B cell (primary cell): ENCODE data around the gene ITGB3. TPM values are rescaled to one million over a fixed set of nuclear protein-coding genes. Genes with fewer than 3 reads are reported as not detected.

ENCODE experiments used
- ATAC-seq: fragments of 200-7000 bp; cut with Tn5 transposase; one replicate; pipeline ENCODE4 v1.10.0; 2021; ENCODE audit warnings: low read depth, mild to moderate bottlenecking, moderate number of reproducible peaks, moderate library complexity
- CTCF ChIA-PET: fragments of 350-600 bp; sonication (Branson Sonifier 250); formaldehyde crosslinking; loops from one replicate; lab custom pipeline; 2021; ENCODE audit warnings: antibody characterized with exemption, inconsistent platforms; lab: Charles Lee
- POLR2A ChIA-PET: fragments of 350-600 bp; sonication (Branson Sonifier 250); formaldehyde crosslinking; loops from one replicate; lab custom pipeline; 2021; ENCODE audit warnings: antibody characterized with exemption; lab: Charles Lee
- DNase-seq: peaks from one replicate; pipeline ENCODE4 v3.0.0; 2013
- H2AFZ ChIP-seq: 2 replicates; pipeline ENCODE4 v1.6.1; 2012; ENCODE audit warnings: mild to moderate bottlenecking, low read depth, low read length; ENCODE audit not compliant: insufficient read depth, poor library complexity, severe bottlenecking
- H3K27ac ChIP-seq, 2 donors: 1 replicate in 1 of 2; 2 replicates in 1 of 2; pipeline ENCODE4 v1.5.1; 2012 to 2013; ENCODE audit warnings: low read length in 2 of 2, mild to moderate bottlenecking in 2 of 2, moderate library complexity in 1 of 2
- H3K27me3 ChIP-seq, 4 experiments: fragments of 200-600 bp in 1 of 4; sonication (generic) in 1 of 4; replicated peaks in 1 of 4; 1 replicate in 2 of 4; 2 replicates in 2 of 4; pipeline versions ENCODE4 v1.6.1 to v1.7.0; 2013 to 2016; ENCODE audit warnings: low read length in 3 of 4, mild to moderate bottlenecking in 2 of 4, mixed read lengths in 1 of 4, moderate library complexity in 1 of 4; ENCODE audit not compliant: insufficient read depth in 4 of 4, control insufficient read depth in 3 of 4; ENCODE audit errors: control extremely low read depth in 1 of 4
- H3K36me3 ChIP-seq, 2 experiments: replicated peaks in 1 of 2; 1 replicate in 1 of 2; 2 replicates in 1 of 2; pipeline versions ENCODE4 v1.6.1 to v1.7.1; 2013; ENCODE audit warnings: low read length in 1 of 2; ENCODE audit not compliant: insufficient read depth in 2 of 2, control insufficient read depth in 1 of 2; ENCODE audit errors: control extremely low read depth in 1 of 2, extremely low read depth in 1 of 2
- H3K4me1 ChIP-seq, 2 donors: fragments of 200-600 bp in 1 of 2; sonication (generic) in 1 of 2; 1 replicate in 1 of 2; 2 replicates in 1 of 2; pipeline versions ENCODE4 v1.5.1 to v1.6.1; 2013 to 2017; ENCODE audit warnings: low read length in 2 of 2; ENCODE audit not compliant: control insufficient read depth in 2 of 2, insufficient read depth in 2 of 2
- H3K4me2 ChIP-seq: replicated peaks from 2 replicates; pipeline ENCODE3; 2012; ENCODE audit warnings: mild to moderate bottlenecking, low read depth, low read length; ENCODE audit not compliant: poor library complexity, severe bottlenecking
- H3K4me3 ChIP-seq, 5 experiments: fragments of 200-600 bp in 1 of 5; sonication (generic) in 1 of 5; 1 replicate in 3 of 5; 2 replicates in 2 of 5; pipeline versions ENCODE4 v1.5.1 to v1.7.0; 2011 to 2016; ENCODE audit warnings: low read length in 4 of 5, mild to moderate bottlenecking in 4 of 5, low read depth in 2 of 5, control low read depth in 1 of 5, moderate library complexity in 1 of 5; ENCODE audit not compliant: insufficient read depth in 1 of 5; ENCODE audit errors: control extremely low read depth in 1 of 5, extremely low read depth in 1 of 5
- H3K79me2 ChIP-seq: fragments of 200-600 bp; sonication (generic); one replicate; pipeline ENCODE4 v1.6.0; 2016; ENCODE audit warnings: low read length; ENCODE audit not compliant: control insufficient read depth, insufficient read depth
- H3K9ac ChIP-seq: fragments of 200-600 bp; sonication (generic); 2 replicates; pipeline ENCODE4 v1.6.1; 2017; ENCODE audit warnings: mild to moderate bottlenecking, low read length, moderate library complexity
- H3K9me3 ChIP-seq, 3 donors: one replicate each; pipeline versions ENCODE4 v1.6.1 to v1.7.1; 2013; ENCODE audit warnings: low read length in 2 of 3; ENCODE audit not compliant: control insufficient read depth in 2 of 3, insufficient read depth in 1 of 3; ENCODE audit errors: control extremely low read depth in 1 of 3
- H4K20me1 ChIP-seq: 2 replicates; pipeline ENCODE4 v1.6.0; 2012; ENCODE audit warnings: mild to moderate bottlenecking, low read length; ENCODE audit not compliant: insufficient read depth, control insufficient read depth, poor library complexity, severe bottlenecking
- H3K27ac Mint-ChIP-seq: one replicate; pipeline ENCODE4 v1.8.0; 2021; ENCODE audit warnings: mixed read lengths
- H3K27me3 Mint-ChIP-seq: one replicate; pipeline ENCODE4 v1.8.0; 2021; ENCODE audit warnings: mixed read lengths
- H3K4me1 Mint-ChIP-seq: one replicate; pipeline ENCODE4 v1.8.0; 2021; ENCODE audit warnings: mixed read lengths
- H3K4me3 Mint-ChIP-seq: one replicate; pipeline ENCODE4 v1.8.0; 2021; ENCODE audit warnings: mixed read lengths
- H3K9me3 Mint-ChIP-seq: one replicate; pipeline ENCODE4 v1.8.0; 2022; ENCODE audit warnings: mixed read lengths; ENCODE audit not compliant: insufficient read depth
- CTCF ChIP-seq: fragments of 200-600 bp; IDR thresholded peaks from one replicate; pipeline ENCODE4 v1.8.0; 2022; ENCODE audit warnings: antibody characterized with exemption, mild to moderate bottlenecking
- EZH2 ChIP-seq: IDR thresholded peaks from 2 replicates; pipeline ENCODE4 v1.6.1; 2012; ENCODE audit warnings: borderline replicate concordance, low read depth, mild to moderate bottlenecking, moderate library complexity, low read length; ENCODE audit not compliant: insufficient read depth, poor library complexity, severe bottlenecking
- WGBS: methylation state at CpG from one replicate; pipeline ENCODE4 v1.1.5; 2013; ENCODE audit warnings: missing lambda C conversion rate; ENCODE audit not compliant: insufficient coverage; 5-methylcytosine and 5-hydroxymethylcytosine counted together
- intact Hi-C: fragments of 100-400 bp; cut with micrococcal nuclease; formaldehyde crosslinking; loops from one replicate; pipeline ENCODE4 v1.10.0; 2022
- polyA plus RNA-seq: library from polyadenylated mRNA; depleted of rRNA; stranded (reverse); fragments of >200 nt; gene quantifications from 2 replicates; pipeline ENCODE4 v1.2.3, GENCODE V29; 2012
- total RNA-seq, 2 donors: library from RNA; stranded (reverse); fragments of 120-200 nt in 1 of 2; gene quantifications; 1 replicate in 1 of 2; 2 replicates in 1 of 2; pipeline versions ENCODE4 v1.2.3 to v1.2.4, GENCODE V29; 2013 to 2022

Gene ITGB3
- total and polyA plus RNA-seq, 2 donors (not counting 1 experiment from before 2014, with no cell fraction given) = 0.07 to 11.4 TPM

- CTCF ChIA-PET = no interaction called here
These were observed 18.9 kb downstream of the ITGB3 start for GRCh38 chr17:47272491-47272890.

GRCh38 chr17:47273245-47273644 lies 19.6 kb downstream of the ITGB3 start:
- intact Hi-C loops = no loop called here
- H3K9me3 ChIP-seq = peaks cover 0 to 8% (median 2%) of the 10 kb centered on the region in 3 donors
- Mint-ChIP-seq H3K27me3 (no peaks in the 10 kb centered on the region), H3K9me3 (peaks cover 8% of the 10 kb centered on the region), H3K27ac (peak overlapping the region; percentile 21), H3K4me1 (peaks cover 53% of the 10 kb centered on the region), H3K4me3 (no peak overlapping the region)
- H2AFZ ChIP-seq = no peak overlapping the region
- ATAC-seq (no peak), DNase-seq (no peak)
- no CpG with 5 or more reads among the region's 2 CpGs for WGBS
- no peak overlapping the region for H3K9ac ChIP-seq
- no peaks in the 10 kb centered on the region for H4K20me1 ChIP-seq
- no peaks in the 10 kb centered on the region for H3K79me2 ChIP-seq
- no peak overlapping the region for H3K27ac ChIP-seq
- peaks cover 25 to 43% of the 10 kb centered on the region in 2 donors for H3K4me1 ChIP-seq
- H3K36me3 ChIP-seq = no peaks in the 10 kb centered on the region
- TF ChIP-seq EZH2 (no peak), CTCF (no peak)
- H3K27me3 ChIP-seq = no peaks in the 10 kb centered on the region
- POLR2A ChIA-PET = no interaction called here
- no peak overlapping the region for H3K4me3 ChIP-seq
- H3K4me2 ChIP-seq = no peak overlapping the region
- CTCF ChIA-PET = no interaction called here

More at GRCh38 chr17:47272491-47272890, 18.9 kb downstream of the ITGB3 start:
- Histone ChIP-seq H2AFZ (no peak overlapping the region), H3K4me1 (peaks cover 18 to 37% of the 10 kb centered on the region in 2 donors), H3K4me3 (no peak overlapping the region), H3K36me3 (no peaks in the 10 kb centered on the region), H3K9me3 (peaks cover 0 to 8% (median 2%) of the 10 kb centered on the region in 3 donors), H4K20me1 (no peaks in the 10 kb centered on the region), H3K79me2 (no peaks in the 10 kb centered on the region), H3K27ac (no peak overlapping the region), H3K4me2 (no peak overlapping the region), H3K27me3 (no peaks in the 10 kb centered on the region), H3K9ac (no peak overlapping the region)
- peaks cover 46% of the 10 kb centered on the region for H3K4me1 Mint-ChIP-seq
- no peak overlapping the region for H3K4me3 Mint-ChIP-seq
- H3K27me3 Mint-ChIP-seq = no peaks in the 10 kb centered on the region
- 83% methylated on average over 1 of the region's 1 CpG for WGBS
- no peak overlapping the region for H3K27ac Mint-ChIP-seq
- POLR2A ChIA-PET = no interaction called here
- intact Hi-C loops = no loop called here
- no peak for TF ChIP-seq CTCF
- no peak for TF ChIP-seq EZH2
- peaks cover 8% of the 10 kb centered on the region for H3K9me3 Mint-ChIP-seq
- no peak for ATAC-seq
- DNase-seq = no peak
